Measurements from ENCODE around the gene RTTN. TPM values are rescaled to one million over a fixed set of nuclear protein-coding genes. Genes with fewer than 3 reads are reported as not detected.
A peak's percentile ranks its signal among the peaks of the same experiment; 100 is the strongest.

The RTTN gene
- total and polyA plus RNA-seq, 9 of the 15 experiments (the other 6 are each of a cell fraction or from before 2014, with no cell fraction given) = 3.1 to 18.3 (median 10.6) TPM

GRCh38 chr18:70205421-70206397 is at the start of gene RTTN (continued):
- TF ChIP-seq, protein P1, sequence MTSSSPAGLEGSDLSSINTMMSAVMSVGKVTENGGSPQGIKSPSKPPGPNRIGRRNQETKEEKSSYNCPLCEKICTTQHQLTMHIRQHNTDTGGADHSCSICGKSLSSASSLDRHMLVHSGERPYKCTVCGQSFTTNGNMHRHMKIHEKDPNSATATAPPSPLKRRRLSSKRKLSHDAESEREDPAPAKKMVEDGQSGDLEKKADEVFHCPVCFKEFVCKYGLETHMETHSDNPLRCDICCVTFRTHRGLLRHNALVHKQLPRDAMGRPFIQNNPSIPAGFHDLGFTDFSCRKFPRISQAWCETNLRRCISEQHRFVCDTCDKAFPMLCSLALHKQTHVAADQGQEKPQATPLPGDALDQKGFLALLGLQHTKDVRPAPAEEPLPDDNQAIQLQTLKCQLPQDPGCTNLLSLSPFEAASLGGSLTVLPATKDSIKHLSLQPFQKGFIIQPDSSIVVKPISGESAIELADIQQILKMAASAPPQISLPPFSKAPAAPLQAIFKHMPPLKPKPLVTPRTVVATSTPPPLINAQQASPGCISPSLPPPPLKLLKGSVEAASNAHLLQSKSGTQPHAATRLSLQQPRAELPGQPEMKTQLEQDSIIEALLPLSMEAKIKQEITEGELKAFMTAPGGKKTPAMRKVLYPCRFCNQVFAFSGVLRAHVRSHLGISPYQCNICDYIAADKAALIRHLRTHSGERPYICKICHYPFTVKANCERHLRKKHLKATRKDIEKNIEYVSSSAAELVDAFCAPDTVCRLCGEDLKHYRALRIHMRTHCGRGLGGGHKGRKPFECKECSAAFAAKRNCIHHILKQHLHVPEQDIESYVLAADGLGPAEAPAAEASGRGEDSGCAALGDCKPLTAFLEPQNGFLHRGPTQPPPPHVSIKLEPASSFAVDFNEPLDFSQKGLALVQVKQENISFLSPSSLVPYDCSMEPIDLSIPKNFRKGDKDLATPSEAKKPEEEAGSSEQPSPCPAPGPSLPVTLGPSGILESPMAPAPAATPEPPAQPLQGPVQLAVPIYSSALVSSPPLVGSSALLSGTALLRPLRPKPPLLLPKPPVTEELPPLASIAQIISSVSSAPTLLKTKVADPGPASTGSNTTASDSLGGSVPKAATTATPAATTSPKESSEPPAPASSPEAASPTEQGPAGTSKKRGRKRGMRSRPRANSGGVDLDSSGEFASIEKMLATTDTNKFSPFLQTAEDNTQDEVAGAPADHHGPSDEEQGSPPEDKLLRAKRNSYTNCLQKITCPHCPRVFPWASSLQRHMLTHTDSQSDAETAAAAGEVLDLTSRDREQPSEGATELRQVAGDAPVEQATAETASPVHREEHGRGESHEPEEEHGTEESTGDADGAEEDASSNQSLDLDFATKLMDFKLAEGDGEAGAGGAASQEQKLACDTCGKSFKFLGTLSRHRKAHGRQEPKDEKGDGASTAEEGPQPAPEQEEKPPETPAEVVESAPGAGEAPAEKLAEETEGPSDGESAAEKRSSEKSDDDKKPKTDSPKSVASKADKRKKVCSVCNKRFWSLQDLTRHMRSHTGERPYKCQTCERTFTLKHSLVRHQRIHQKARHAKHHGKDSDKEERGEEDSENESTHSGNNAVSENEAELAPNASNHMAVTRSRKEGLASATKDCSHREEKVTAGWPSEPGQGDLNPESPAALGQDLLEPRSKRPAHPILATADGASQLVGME (CRISPR knock-in tag; IDR thresholded peaks at IDR 0.05) = no peak
- TF ChIP-seq ZEB2 (IDR thresholded peaks at IDR 0.05) (peak; percentile 99), CREB5 (CRISPR knock-in tag; IDR thresholded peaks at IDR 0.05) (no peak), ZNF780A (CRISPR knock-in tag; IDR thresholded peaks at IDR 0.05) (no peak), E2F8 (IDR thresholded peaks at IDR 0.05; ENCODE audit: low read depth, partially characterized antibody) (peak; percentile 96), UBTF (IDR thresholded peaks at IDR 0.05; ENCODE audit: borderline replicate concordance in 1 of 2, low read depth in 2 of 2, low read length in 2 of 2) (peak in 1 of 2 experiments; percentile 62; a peak in 1 of 4 replicates), LARP7 (IDR thresholded peaks at IDR 0.05) (peak; percentile 77), TAF15 (IDR thresholded peaks at IDR 0.05; ENCODE audit: low read depth, low read length) (no peak), FOXJ3 (CRISPR knock-in tag; IDR thresholded peaks at IDR 0.05) (no peak), POLR3G (IDR thresholded peaks at IDR 0.05; ENCODE audit: extremely low read depth, insufficient read length, insufficient replicate concordance) (no peak), CREM (IDR thresholded peaks at IDR 0.05; ENCODE audit: low read depth) (peak; percentile 75)
- TF ChIP-seq, protein P2, sequence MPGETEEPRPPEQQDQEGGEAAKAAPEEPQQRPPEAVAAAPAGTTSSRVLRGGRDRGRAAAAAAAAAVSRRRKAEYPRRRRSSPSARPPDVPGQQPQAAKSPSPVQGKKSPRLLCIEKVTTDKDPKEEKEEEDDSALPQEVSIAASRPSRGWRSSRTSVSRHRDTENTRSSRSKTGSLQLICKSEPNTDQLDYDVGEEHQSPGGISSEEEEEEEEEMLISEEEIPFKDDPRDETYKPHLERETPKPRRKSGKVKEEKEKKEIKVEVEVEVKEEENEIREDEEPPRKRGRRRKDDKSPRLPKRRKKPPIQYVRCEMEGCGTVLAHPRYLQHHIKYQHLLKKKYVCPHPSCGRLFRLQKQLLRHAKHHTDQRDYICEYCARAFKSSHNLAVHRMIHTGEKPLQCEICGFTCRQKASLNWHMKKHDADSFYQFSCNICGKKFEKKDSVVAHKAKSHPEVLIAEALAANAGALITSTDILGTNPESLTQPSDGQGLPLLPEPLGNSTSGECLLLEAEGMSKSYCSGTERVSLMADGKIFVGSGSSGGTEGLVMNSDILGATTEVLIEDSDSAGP (CRISPR knock-in tag; IDR thresholded peaks at IDR 0.05) = no peak
